ENCODE results near the gene PRSS50.
"Not testable (repeated sequence)": the region's sequence is repeated elsewhere in the genome, so short reads cannot be mapped to it uniquely, and the experiment has no call there.

Gene PRSS50

GRCh38 chr3:46717447-46718231 is at the start of gene PRSS50:
TSS of gene PRSS50 (minus strand) at chr3:46717869. CDS start at chr3:46717824, 45 bp downstream.
- no peak for DNase-seq (ENCODE audit: low read depth)

- no peak for DNase-seq (ENCODE audit: low read depth)
These were observed 46.5 kb upstream of the PRSS50 start for GRCh38 chr3:46764206-46764605.

GRCh38 chr3:46763178-46763577 is 45.5 kb upstream of the PRSS50 start:
- DNase-seq (ENCODE audit: low read depth), result no peak

GRCh38 chr3:46759239-46760167 is 41.8 kb upstream of the PRSS50 start:
- no peak for DNase-seq (ENCODE audit: low read depth)

- DNase-seq (ENCODE audit: low read depth), result no peak
These were observed 39.0 kb upstream of the PRSS50 start for GRCh38 chr3:46756642-46757041.

GRCh38 chr3:46755646-46756045 is 38.0 kb upstream of the PRSS50 start:
- DNase-seq (ENCODE audit: low read depth), result no peak

GRCh38 chr3:46753127-46753526 is 35.5 kb upstream of the PRSS50 start:
- not testable (repeated sequence) for DNase-seq (ENCODE audit: low read depth)

GRCh38 chr3:46750555-46751038 is 32.9 kb upstream of the PRSS50 start:
- DNase-seq (ENCODE audit: low read depth), result no peak

- no peak for DNase-seq (ENCODE audit: low read depth)
These were observed 31.5 kb upstream of the PRSS50 start for GRCh38 chr3:46749129-46749528.

GRCh38 chr3:46748170-46748569 is 30.5 kb upstream of the PRSS50 start:
- DNase-seq (ENCODE audit: low read depth), result no peak

- DNase-seq (ENCODE audit: low read depth), result no peak
These were observed 29.0 kb upstream of the PRSS50 start for GRCh38 chr3:46746711-46747110.

GRCh38 chr3:46742992-46743585 is 25.4 kb upstream of the PRSS50 start:
- no peak for DNase-seq (ENCODE audit: low read depth)

- not testable (repeated sequence) for DNase-seq (ENCODE audit: low read depth)
These were observed 21.9 kb upstream of the PRSS50 start for GRCh38 chr3:46739565-46739964.

- DNase-seq (ENCODE audit: low read depth), result no peak
These were observed 19.7 kb upstream of the PRSS50 start for GRCh38 chr3:46737329-46737731.

GRCh38 chr3:46736006-46736872 is 18.6 kb upstream of the PRSS50 start:
- DNase-seq (ENCODE audit: low read depth), result no peak

GRCh38 chr3:46734773-46735172 is 17.1 kb upstream of the PRSS50 start:
- no peak for DNase-seq (ENCODE audit: low read depth)

- DNase-seq (ENCODE audit: low read depth), result peak; percentile 30
These were observed 15.5 kb upstream of the PRSS50 start for GRCh38 chr3:46733026-46733800.

GRCh38 chr3:46731795-46732194 is 14.1 kb upstream of the PRSS50 start:
- no peak for DNase-seq (ENCODE audit: low read depth)

- DNase-seq (ENCODE audit: low read depth), result no peak
These were observed 13.2 kb upstream of the PRSS50 start for GRCh38 chr3:46730819-46731218.

GRCh38 chr3:46729038-46729437 is 11.4 kb upstream of the PRSS50 start:
- no peak for DNase-seq (ENCODE audit: low read depth)

All from ELR (cell line).